IMR-90 (cell line): Measurements from ENCODE around the gene TSSC4. TPM values are rescaled to one million over a fixed set of nuclear protein-coding genes. Genes with fewer than 3 reads are reported as not detected.

Experiments used
- ATAC-seq: fragments of 200-7000 bp; cut with Tn5 transposase; 2 replicates; pipeline ENCODE4 v1.9.1; 2020; ENCODE audit warnings: low read depth, mild to moderate bottlenecking, moderate library complexity
- BruUV-seq: library from RNA; stranded (reverse); fragments of 400-500 nt; replicated peaks from 2 replicates; lab custom pipeline; 2021; lab: Mats Ljungman, UMichigan
- CTCF ChIA-PET: fragments of 300-600 bp; formaldehyde crosslinking; extraction: SDS; loops from one replicate; lab custom pipeline; 2021; ENCODE audit warnings: antibody characterized with exemption; lab: Yijun Ruan, JAX
- POLR2A ChIA-PET: fragments of 300-600 bp; sonication (Branson Sonifier 250); formaldehyde crosslinking; loops from one replicate; lab custom pipeline; 2022; ENCODE audit warnings: antibody characterized with exemption; ENCODE audit not compliant: unreplicated experiment; lab: Charles Lee
- DNase-seq: peaks from one replicate; pipeline ENCODE4 v3.0.0; 2013
- H2AFZ ChIP-seq: replicated peaks from 2 replicates; pipeline ENCODE3; 2013; ENCODE audit warnings: low read length, mild to moderate bottlenecking; ENCODE audit not compliant: poor library complexity
- H2AK5ac ChIP-seq: 2 replicates; pipeline ENCODE4 v1.6.1; 2013; ENCODE audit warnings: low read depth, low read length, inconsistent platforms
- H2AK9ac ChIP-seq: replicated peaks from 2 replicates; pipeline ENCODE3; 2013; ENCODE audit warnings: mild to moderate bottlenecking, low read depth, low read length, moderate library complexity; ENCODE audit not compliant: poor library complexity
- H2BK120ac ChIP-seq: 2 replicates; pipeline ENCODE4 v1.6.1; 2013; ENCODE audit warnings: low read depth, low read length, inconsistent platforms
- H2BK15ac ChIP-seq: 3 replicates; pipeline ENCODE4 v1.6.1; 2013; ENCODE audit warnings: low read depth, low read length, inconsistent platforms
- H2BK20ac ChIP-seq: 2 replicates; pipeline ENCODE4 v1.6.1; 2013; ENCODE audit warnings: low read depth, mild to moderate bottlenecking, inconsistent platforms, low read length, moderate library complexity
- H2BK5ac ChIP-seq: 2 replicates; pipeline ENCODE4 v1.6.1; 2013; ENCODE audit warnings: mild to moderate bottlenecking, low read depth, low read length, inconsistent platforms; ENCODE audit not compliant: poor library complexity, severe bottlenecking
- H3K14ac ChIP-seq: replicated peaks from 2 replicates; pipeline ENCODE4 v1.6.1; 2013; ENCODE audit warnings: low read depth, low read length, inconsistent platforms
- H3K18ac ChIP-seq: 2 replicates; pipeline ENCODE4 v1.6.1; 2013; ENCODE audit warnings: low read depth, low read length, control low read depth
- H3K23ac ChIP-seq: 2 replicates; pipeline ENCODE4 v1.6.1; 2013; ENCODE audit warnings: low read depth, low read length, inconsistent platforms
- H3K27ac ChIP-seq: 2 replicates; pipeline ENCODE4 v1.5.1; 2013; ENCODE audit warnings: mild to moderate bottlenecking, control low read depth, low read length; ENCODE audit not compliant: insufficient read depth
- H3K27me3 ChIP-seq: 2 replicates; pipeline ENCODE4 v1.6.1; 2013; ENCODE audit warnings: low read length; ENCODE audit not compliant: control insufficient read depth, insufficient read depth
- H3K36me3 ChIP-seq: 2 replicates; pipeline ENCODE4 v1.6.1; 2013; ENCODE audit warnings: low read length, mixed read lengths; ENCODE audit not compliant: control insufficient read depth, insufficient read depth
- H3K4ac ChIP-seq: 2 replicates; pipeline ENCODE4 v1.6.1; 2013; ENCODE audit warnings: low read depth, low read length, inconsistent platforms
- H3K4me1 ChIP-seq: 2 replicates; pipeline ENCODE4 v1.6.1; 2013; ENCODE audit warnings: low read length, mixed read lengths; ENCODE audit not compliant: control insufficient read depth, insufficient read depth
- H3K4me2 ChIP-seq: 2 replicates; pipeline ENCODE4 v1.6.1; 2013; ENCODE audit warnings: low read depth, mild to moderate bottlenecking, control low read depth, low read length, moderate library complexity
- H3K4me3 ChIP-seq: 2 replicates; pipeline ENCODE4 v1.5.1; 2013; ENCODE audit warnings: low read depth, mild to moderate bottlenecking, control low read depth, low read length, moderate library complexity; ENCODE audit not compliant: insufficient read depth
- H3K56ac ChIP-seq: 2 replicates; pipeline ENCODE4 v1.6.1; 2013; ENCODE audit warnings: low read length, inconsistent platforms; ENCODE audit not compliant: insufficient read depth; ENCODE audit errors: extremely low read depth
- H3K79me1 ChIP-seq, 2 experiments: 2 replicates each; pipeline ENCODE4 v1.6.1; 2013; ENCODE audit warnings: low read length in 2 of 2, inconsistent platforms in 1 of 2, low read depth in 1 of 2
- H3K9ac ChIP-seq: 2 replicates; pipeline ENCODE4 v1.6.1; 2013; ENCODE audit warnings: low read depth, low read length, control low read depth
- H3K9me1 ChIP-seq: 2 replicates; pipeline ENCODE4 v1.6.1; 2013; ENCODE audit warnings: low read length, inconsistent platforms; ENCODE audit not compliant: insufficient read depth
- H3K9me3 ChIP-seq: 2 replicates; pipeline ENCODE4 v1.6.1; 2013; ENCODE audit warnings: low read length; ENCODE audit not compliant: control insufficient read depth, insufficient read depth
- H4K20me1 ChIP-seq: 2 replicates; pipeline ENCODE4 v1.6.1; 2013; ENCODE audit warnings: low read length, inconsistent platforms; ENCODE audit not compliant: insufficient read depth
- H4K5ac ChIP-seq: 2 replicates; pipeline ENCODE4 v1.6.1; 2013; ENCODE audit warnings: mild to moderate bottlenecking, low read depth, low read length, control low read depth
- H4K8ac ChIP-seq, 2 experiments: 2 replicates each; pipeline ENCODE4 v1.6.1; 2013; ENCODE audit warnings: low read depth in 2 of 2, low read length in 2 of 2, control low read depth in 1 of 2, inconsistent platforms in 1 of 2
- H4K91ac ChIP-seq: 2 replicates; pipeline ENCODE4 v1.6.1; 2013; ENCODE audit warnings: low read depth, low read length, inconsistent platforms; ENCODE audit not compliant: insufficient read depth
- BHLHE40 ChIP-seq: fragments of 150-350 bp; IDR thresholded peaks from 2 replicates; pipeline ENCODE4 v1.6.1; 2016; ENCODE audit warnings: mild to moderate bottlenecking, low read depth, low read length
- CEBPB ChIP-seq: IDR thresholded peaks from 2 replicates; pipeline ENCODE4 v1.6.1; 2012; ENCODE audit warnings: low read depth, low read length, improper control_type of control experiment
- CHD1 ChIP-seq: IDR thresholded peaks from 2 replicates; pipeline ENCODE4 v1.6.1; 2012; ENCODE audit warnings: low read depth, low read length, improper control_type of control experiment
- CTCF ChIP-seq: conservative IDR thresholded peaks from 2 replicates; pipeline ENCODE4 v1.5.1; 2012; ENCODE audit warnings: mild to moderate bottlenecking, low read depth, low read length, improper control_type of control experiment
- ELK1 ChIP-seq: fragments of 150-350 bp; IDR thresholded peaks from 2 replicates; pipeline ENCODE4 v1.6.1; 2016; ENCODE audit warnings: low read depth, mild to moderate bottlenecking, low read length, moderate library complexity, borderline replicate concordance
- FOS ChIP-seq: fragments of 150-350 bp; IDR thresholded peaks from 2 replicates; pipeline ENCODE4 v1.6.1; 2016; ENCODE audit warnings: low read depth, low read length
- MAFK ChIP-seq: IDR thresholded peaks from 2 replicates; pipeline ENCODE4 v1.6.1; 2012; ENCODE audit warnings: low read depth, low read length, improper control_type of control experiment
- MAZ ChIP-seq: IDR thresholded peaks from 2 replicates; pipeline ENCODE4 v1.6.1; 2012; ENCODE audit warnings: low read depth, mild to moderate bottlenecking, low read length, improper control_type of control experiment, moderate library complexity, borderline replicate concordance
- NFE2L2 ChIP-seq: fragments of 150-350 bp; IDR thresholded peaks from 2 replicates; pipeline ENCODE4 v1.6.1; 2016; ENCODE audit warnings: low read depth, mild to moderate bottlenecking, low read length
- POLR2A ChIP-seq: IDR thresholded peaks from 2 replicates; pipeline ENCODE4 v1.6.1; 2012; ENCODE audit warnings: mild to moderate bottlenecking, low read depth, low read length
- RAD21 ChIP-seq: IDR thresholded peaks from 2 replicates; pipeline ENCODE4 v1.6.1; 2012; ENCODE audit warnings: low read length, improper control_type of control experiment
- RFX5 ChIP-seq: IDR thresholded peaks from 2 replicates; pipeline ENCODE4 v1.8.0; 2012; ENCODE audit warnings: low read depth, mild to moderate bottlenecking, low read length, moderate library complexity
- SMC3 ChIP-seq: fragments of 150-350 bp; IDR thresholded peaks from 2 replicates; pipeline ENCODE4 v1.6.1; 2016; ENCODE audit warnings: low read depth, mild to moderate bottlenecking, antibody characterized with exemption, low read length, moderate library complexity
- USF2 ChIP-seq: fragments of 150-350 bp; IDR thresholded peaks from 2 replicates; pipeline ENCODE4 v1.6.1; 2017; ENCODE audit warnings: mild to moderate bottlenecking, antibody characterized with exemption, low read length, low read depth
- WGBS, 2 experiments: methylation state at CpG; one replicate each; pipeline versions ENCODE4 v1.1.5 to v1.1.7; 2013; ENCODE audit warnings: missing lambda C conversion rate in 2 of 2; ENCODE audit not compliant: insufficient read length in 1 of 2; ENCODE audit errors: extremely low coverage in 2 of 2; 5-methylcytosine and 5-hydroxymethylcytosine counted together
- dilution Hi-C: fragments of 300-500 bp; cut with HindIII; formaldehyde crosslinking; loops from one replicate; pipeline ENCODE4 v1.14.3; 2018; ENCODE audit warnings: low sequenced_read_pairs; ENCODE audit not compliant: unreplicated experiment
- in situ Hi-C: fragments of 300-500 bp; cut with MboI; formaldehyde crosslinking; loops from 3 replicates; pipeline ENCODE4 v1.14.3; 2019; ENCODE audit warnings: low sequenced_read_pairs, inconsistent platforms, mixed read lengths
- intact Hi-C: fragments of 100-400 bp; cut with micrococcal nuclease; formaldehyde crosslinking; loops from 2 replicates; pipeline ENCODE4 v1.10.0; 2022
- polyA plus RNA-seq, 3 experiments: library from polyadenylated mRNA; depleted of rRNA; stranded (reverse); fragments of >200 nt; gene quantifications; 2 replicates each; pipeline ENCODE4 v1.2.3, GENCODE V29; 2012; ENCODE audit warnings: low replicate concordance in 1 of 3
- total RNA-seq: library from RNA; depleted of rRNA; stranded (reverse); fragments of >200 nt; gene quantifications from 2 replicates; pipeline ENCODE4 v1.2.3, GENCODE V29; 2012

The TSSC4 gene
- total and polyA plus RNA-seq, 2 of the 4 experiments (the other 2 are of a cell fraction), result 34.9 to 40.0 TPM

- POLR2A ChIA-PET, result no interaction called here
- TF ChIP-seq FOS (no peak), ELK1 (no peak), CEBPB (no peak), MAZ (no peak), RAD21 (no peak), MAFK (no peak), SMC3 (no peak), RFX5 (no peak), NFE2L2 (no peak), POLR2A (no peak), CHD1 (no peak), BHLHE40 (no peak), CTCF (no peak), USF2 (no peak)
- no peak overlapping the region for H3K14ac ChIP-seq
- H4K20me1 ChIP-seq, result peaks cover 20% of the 10 kb centered on the region
- peaks cover 15 to 31% of the 10 kb centered on the region in 2 experiments for H3K79me1 ChIP-seq
- H3K4me2 ChIP-seq, result no peak overlapping the region
- no peak for ATAC-seq
- no peak overlapping the region for H2BK20ac ChIP-seq
- WGBS, 2 experiments, result 97% methylated on average over 10 of the region's 26 CpGs; no CpG with 5 or more reads in 1 of the 2 experiments
- H3K9me3 ChIP-seq, result no peaks in the 10 kb centered on the region
- H3K56ac ChIP-seq, result no peak overlapping the region
- H3K4me3 ChIP-seq, result no peak overlapping the region
- H3K4ac ChIP-seq, result no peak overlapping the region
- dilution Hi-C loops (no loop called here), intact Hi-C loops (no loop called here), in situ Hi-C loops (no loop called here)
- H4K91ac ChIP-seq, result no peak overlapping the region
- no TSS peak for BruUV-seq
- H2AFZ ChIP-seq, result no peak overlapping the region
- H3K18ac ChIP-seq, result no peak overlapping the region
- H3K23ac ChIP-seq, result no peak overlapping the region
- H3K27ac ChIP-seq, result no peak overlapping the region
- peaks cover 54% of the 10 kb centered on the region for H3K36me3 ChIP-seq
- H2AK9ac ChIP-seq, result no peak overlapping the region
- H4K8ac ChIP-seq, result no peak overlapping the region
- H2BK15ac ChIP-seq, result no peak overlapping the region
- no peaks in the 10 kb centered on the region for H3K27me3 ChIP-seq
- H2BK5ac ChIP-seq, result no peak overlapping the region
- no peak overlapping the region for H2BK120ac ChIP-seq
- no peak overlapping the region for H4K5ac ChIP-seq
- H3K9me1 ChIP-seq, result peaks cover 2% of the 10 kb centered on the region; the same call in 1 of the 2 replicates
- H3K9ac ChIP-seq, result no peak overlapping the region
- CTCF ChIA-PET, result no interaction called here
- H3K4me1 ChIP-seq, result peaks cover 15% of the 10 kb centered on the region
- DNase-seq, result no peak
- H2AK5ac ChIP-seq, result no peak overlapping the region
These were observed 5.3 kb upstream of the TSSC4 start for GRCh38 chr11:2395211-2395730.
